ENCODE data around the gene PDIA2.
"Not testable (repeated sequence)": the region's sequence is repeated elsewhere in the genome, so short reads cannot be mapped to it uniquely, and the experiment has no call there.

Gene PDIA2

GRCh38 chr16:264440-264951 lies 18.5 kb upstream of the PDIA2 start:
- Histone ChIP-seq H3K4me3 (IDR thresholded peaks at IDR 0.05; ENCODE audit: insufficient read depth, low read depth, low read length) (no peak overlapping the region), H3K4me1 (ENCODE audit: low read depth, poor library complexity, severe bottlenecking) (no peaks in the 10 kb centered on the region), H3K27ac (no peak overlapping the region), H3K4me2 (no peak overlapping the region), H3K9ac (no peak overlapping the region), H3K36me3 (ENCODE audit: insufficient read depth) (no peaks in the 10 kb centered on the region), H2AFZ (ENCODE audit: low read depth) (no peak overlapping the region), H4K20me1 (ENCODE audit: insufficient read depth) (no peaks in the 10 kb centered on the region), H3K27me3 (ENCODE audit: insufficient read depth, low read depth) (peaks cover 2% of the 10 kb centered on the region; the same call in 1 of the 2 replicates), H3K79me2 (ENCODE audit: insufficient read depth, low read depth) (no peaks in the 10 kb centered on the region)
- TF ChIP-seq CTCF (conservative IDR thresholded peaks at IDR 0.05; ENCODE audit: low read depth, low read length) = no peak

- Histone ChIP-seq H3K36me3 (ENCODE audit: insufficient read depth) (no peaks in the 10 kb centered on the region), H3K9ac (no peak overlapping the region), H3K27me3 (ENCODE audit: insufficient read depth, low read depth) (peaks cover 2% of the 10 kb centered on the region; the same call in 1 of the 2 replicates), H2AFZ (ENCODE audit: low read depth) (no peak overlapping the region), H4K20me1 (ENCODE audit: insufficient read depth) (no peaks in the 10 kb centered on the region), H3K4me1 (ENCODE audit: low read depth, poor library complexity, severe bottlenecking) (no peaks in the 10 kb centered on the region), H3K27ac (no peak overlapping the region), H3K4me3 (IDR thresholded peaks at IDR 0.05; ENCODE audit: insufficient read depth, low read depth, low read length) (no peak overlapping the region), H3K79me2 (ENCODE audit: insufficient read depth, low read depth) (no peaks in the 10 kb centered on the region), H3K4me2 (no peak overlapping the region)
- no peak for TF ChIP-seq CTCF (conservative IDR thresholded peaks at IDR 0.05; ENCODE audit: low read depth, low read length)
These were observed 17.9 kb upstream of the PDIA2 start for GRCh38 chr16:265002-265529.

- no peaks in the 10 kb centered on the region for H3K79me2 ChIP-seq (ENCODE audit: insufficient read depth, low read depth)
- H3K4me2 ChIP-seq = no peak overlapping the region
- H4K20me1 ChIP-seq (ENCODE audit: insufficient read depth) = no peaks in the 10 kb centered on the region
- no peak overlapping the region for H3K4me3 ChIP-seq (IDR thresholded peaks at IDR 0.05; ENCODE audit: insufficient read depth, low read depth, low read length)
- H3K4me1 ChIP-seq (ENCODE audit: low read depth, poor library complexity, severe bottlenecking) = no peaks in the 10 kb centered on the region
- H2AFZ ChIP-seq (ENCODE audit: low read depth) = no peak overlapping the region
- peaks cover 2% of the 10 kb centered on the region; the same call in 1 of the 2 replicates for H3K27me3 ChIP-seq (ENCODE audit: insufficient read depth, low read depth)
- H3K9ac ChIP-seq = no peak overlapping the region
- H3K36me3 ChIP-seq (ENCODE audit: insufficient read depth) = no peaks in the 10 kb centered on the region
- H3K27ac ChIP-seq = no peak overlapping the region
- no peak for TF ChIP-seq CTCF (conservative IDR thresholded peaks at IDR 0.05; ENCODE audit: low read depth, low read length)
These were observed 17.3 kb upstream of the PDIA2 start for GRCh38 chr16:265711-266110.

GRCh38 chr16:266258-267164 lies 16.5 kb upstream of the PDIA2 start:
- TF ChIP-seq CTCF (conservative IDR thresholded peaks at IDR 0.05; ENCODE audit: low read depth, low read length) = no peak
- Histone ChIP-seq H2AFZ (ENCODE audit: low read depth) (no peak overlapping the region), H3K4me2 (no peak overlapping the region), H3K4me3 (IDR thresholded peaks at IDR 0.05; ENCODE audit: insufficient read depth, low read depth, low read length) (no peak overlapping the region), H3K27ac (no peak overlapping the region), H3K4me1 (ENCODE audit: low read depth, poor library complexity, severe bottlenecking) (no peaks in the 10 kb centered on the region), H4K20me1 (ENCODE audit: insufficient read depth) (no peaks in the 10 kb centered on the region), H3K36me3 (ENCODE audit: insufficient read depth) (no peaks in the 10 kb centered on the region), H3K9ac (no peak overlapping the region), H3K79me2 (ENCODE audit: insufficient read depth, low read depth) (no peaks in the 10 kb centered on the region), H3K27me3 (ENCODE audit: insufficient read depth, low read depth) (peaks cover 3% of the 10 kb centered on the region; the same call in 1 of the 2 replicates)

GRCh38 chr16:267562-267961 lies 15.4 kb upstream of the PDIA2 start:
- not testable (repeated sequence) for H3K9ac ChIP-seq; H2AFZ ChIP-seq (ENCODE audit: low read depth); H3K27ac ChIP-seq; H3K4me2 ChIP-seq; H3K27me3 ChIP-seq (ENCODE audit: insufficient read depth, low read depth); H4K20me1 ChIP-seq (ENCODE audit: insufficient read depth); H3K4me1 ChIP-seq (ENCODE audit: low read depth, poor library complexity, severe bottlenecking); H3K4me3 ChIP-seq (IDR thresholded peaks at IDR 0.05; ENCODE audit: insufficient read depth, low read depth, low read length); H3K36me3 ChIP-seq (ENCODE audit: insufficient read depth); H3K79me2 ChIP-seq (ENCODE audit: insufficient read depth, low read depth)

Data from KMS-11 (cell line).